HL-60/S4 (cell line): ENCODE results near the gene GRM3.

Experiments
- in situ Hi-C: fragments of 300-500 bp; cut with MboI; formaldehyde crosslinking; loops from 2 replicates; pipeline ENCODE4 v1.14.3; 2022; ENCODE audit warnings: low sequenced_read_pairs

The GRM3 gene

GRCh38 chr7:86784765-86785164 lies 141.1 kb downstream of the GRM3 start:
- in situ Hi-C loops = no loop called here

GRCh38 chr7:86785641-86786040 lies 141.9 kb downstream of the GRM3 start:
- in situ Hi-C loops = no loop called here

- in situ Hi-C loops = no loop called here
Measured at GRCh38 chr7:86786376-86786775, 142.7 kb downstream of the GRM3 start.

- in situ Hi-C loops = no loop called here
Measured at GRCh38 chr7:86788948-86789347, 145.2 kb downstream of the GRM3 start.

- in situ Hi-C loops = no loop called here
Measured at GRCh38 chr7:86790383-86790782, 146.7 kb downstream of the GRM3 start.

- in situ Hi-C loops = no loop called here
Measured at GRCh38 chr7:86792260-86792659, 148.6 kb downstream of the GRM3 start.

GRCh38 chr7:86793136-86793535 lies 149.4 kb downstream of the GRM3 start:
- in situ Hi-C loops = no loop called here

- in situ Hi-C loops = no loop called here
Measured at GRCh38 chr7:86814661-86815379, 171.1 kb downstream of the GRM3 start.

- in situ Hi-C loops = no loop called here
Measured at GRCh38 chr7:86815556-86815955, 171.8 kb downstream of the GRM3 start.

- in situ Hi-C loops = no loop called here
Measured at GRCh38 chr7:86818903-86819302, 175.2 kb downstream of the GRM3 start.

- in situ Hi-C loops = no loop called here
Measured at GRCh38 chr7:86823769-86824168, 180.1 kb downstream of the GRM3 start.

- in situ Hi-C loops = no loop called here
Measured at GRCh38 chr7:86825264-86825663, 181.6 kb downstream of the GRM3 start.

GRCh38 chr7:86826948-86827347 lies 183.2 kb downstream of the GRM3 start:
- in situ Hi-C loops = no loop called here

GRCh38 chr7:86833360-86833759 lies 189.7 kb downstream of the GRM3 start:
- in situ Hi-C loops = no loop called here

- in situ Hi-C loops = no loop called here
Measured at GRCh38 chr7:86837235-86837634, 193.5 kb downstream of the GRM3 start.

- in situ Hi-C loops = no loop called here
Measured at GRCh38 chr7:86844608-86845007, 200.9 kb downstream of the GRM3 start.

- in situ Hi-C loops = no loop called here
Measured at GRCh38 chr7:86846494-86847190, 202.9 kb downstream of the GRM3 start.

GRCh38 chr7:86848226-86848625 lies 204.5 kb downstream of the GRM3 start:
- in situ Hi-C loops = no loop called here

- in situ Hi-C loops = no loop called here
Measured at GRCh38 chr7:86851566-86851965, 207.9 kb downstream of the GRM3 start.

GRCh38 chr7:86863452-86863851 lies 219.7 kb downstream of the GRM3 start:
- in situ Hi-C loops = no loop called here

GRCh38 chr7:86867163-86867762 lies 223.6 kb downstream of the GRM3 start:
- in situ Hi-C loops = no loop called here

- in situ Hi-C loops = no loop called here
Measured at GRCh38 chr7:86876146-86876545, 232.4 kb downstream of the GRM3 start.
